Lower leg skin (tissue), 3 donors: ENCODE results near the gene CFAP20DC.

ENCODE experiments used
- POLR2A ChIP-seq, 2 donors: fragments of 450-650 bp; IDR thresholded peaks; one replicate each; pipeline ENCODE4 v1.6.1; 2016 to 2017; ENCODE audit warnings: antibody characterized with exemption in 2 of 2, mild to moderate bottlenecking in 1 of 2, moderate library complexity in 1 of 2
- TF ChIP-seq, protein P1 (sequence below), 3 donors: fragments of 450-650 bp; IDR thresholded peaks; one replicate each; pipeline ENCODE4 v1.5.1; 2016; ENCODE audit warnings: antibody characterized with exemption in 3 of 3, mild to moderate bottlenecking in 3 of 3, moderate library complexity in 2 of 3

DNA sequence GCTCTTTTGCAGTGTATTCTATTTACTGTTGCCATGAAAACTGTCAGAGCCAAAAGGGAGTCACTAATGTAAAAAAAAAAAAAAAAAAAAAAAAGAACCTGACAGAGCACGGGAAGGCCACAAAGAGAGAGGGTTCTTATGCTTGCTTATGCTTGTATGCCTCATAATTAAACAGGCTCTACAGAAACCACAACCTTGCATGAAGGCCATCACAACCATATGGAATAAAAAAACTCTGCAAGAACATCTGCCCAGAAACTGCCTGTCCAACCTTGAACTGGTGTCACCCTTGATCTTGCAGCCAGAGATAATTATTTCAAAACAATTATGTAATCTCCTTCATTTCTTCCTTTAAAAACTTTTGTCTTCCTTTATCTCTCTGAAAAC is 50.1 kb downstream of the CFAP20DC start:
- TF ChIP-seq, protein P1, sequence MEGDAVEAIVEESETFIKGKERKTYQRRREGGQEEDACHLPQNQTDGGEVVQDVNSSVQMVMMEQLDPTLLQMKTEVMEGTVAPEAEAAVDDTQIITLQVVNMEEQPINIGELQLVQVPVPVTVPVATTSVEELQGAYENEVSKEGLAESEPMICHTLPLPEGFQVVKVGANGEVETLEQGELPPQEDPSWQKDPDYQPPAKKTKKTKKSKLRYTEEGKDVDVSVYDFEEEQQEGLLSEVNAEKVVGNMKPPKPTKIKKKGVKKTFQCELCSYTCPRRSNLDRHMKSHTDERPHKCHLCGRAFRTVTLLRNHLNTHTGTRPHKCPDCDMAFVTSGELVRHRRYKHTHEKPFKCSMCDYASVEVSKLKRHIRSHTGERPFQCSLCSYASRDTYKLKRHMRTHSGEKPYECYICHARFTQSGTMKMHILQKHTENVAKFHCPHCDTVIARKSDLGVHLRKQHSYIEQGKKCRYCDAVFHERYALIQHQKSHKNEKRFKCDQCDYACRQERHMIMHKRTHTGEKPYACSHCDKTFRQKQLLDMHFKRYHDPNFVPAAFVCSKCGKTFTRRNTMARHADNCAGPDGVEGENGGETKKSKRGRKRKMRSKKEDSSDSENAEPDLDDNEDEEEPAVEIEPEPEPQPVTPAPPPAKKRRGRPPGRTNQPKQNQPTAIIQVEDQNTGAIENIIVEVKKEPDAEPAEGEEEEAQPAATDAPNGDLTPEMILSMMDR (IDR thresholded peaks at IDR 0.05): no peak
- TF ChIP-seq POLR2A (IDR thresholded peaks at IDR 0.05): no peak
